ENCODE measurements around the gene TSHZ2. TPM values are rescaled to one million over a fixed set of nuclear protein-coding genes. Genes with fewer than 3 reads are reported as not detected.

TSHZ2 gene
- total and polyA plus RNA-seq, 4 donors, result 0.93 to 8.8 (median 3.8) TPM

- H3K36me3 ChIP-seq (ENCODE audit: control insufficient read depth in 4 of 4, insufficient read depth in 4 of 4, low read length in 4 of 4), result no peaks in the 10 kb centered on the region
- H3K27ac ChIP-seq (ENCODE audit: low read depth in 1 of 2, low read length in 1 of 2), result no peak overlapping the region
- 76 to 83% methylated on average over 8 of the region's 8 CpGs for WGBS, 2 donors
- DNase-seq (no peak), ATAC-seq (ENCODE audit: insufficient read depth, low FRiP score) (no peak)
- H3K27me3 ChIP-seq (ENCODE audit: control insufficient read depth in 3 of 3, insufficient read depth in 3 of 3, low read length in 2 of 3), result no peaks in the 10 kb centered on the region
- peaks cover 0 to 40% (median 15%) of the 10 kb centered on the region in 5 donors for H3K4me1 ChIP-seq (ENCODE audit: control insufficient read depth in 5 of 5, insufficient read depth in 5 of 5, low read length in 5 of 5)
- no peak for TF ChIP-seq CTCF (IDR thresholded peaks at IDR 0.05; ENCODE audit: control extremely low read depth, extremely low read depth)
- H3K4me3 ChIP-seq, result no peak overlapping the region
- no peak overlapping the region for H3K9ac ChIP-seq (ENCODE audit: insufficient read depth in 1 of 2, low read length in 2 of 2)
- H3K9me3 ChIP-seq (ENCODE audit: control insufficient read depth in 4 of 4, insufficient read depth in 3 of 4, low read length in 3 of 4), result peaks cover 0 to 4% (median 2%) of the 10 kb centered on the region in 4 donors
Measured at GRCh38 chr20:53071833-53072232, 99.7 kb downstream of the TSHZ2 start.

DNA sequence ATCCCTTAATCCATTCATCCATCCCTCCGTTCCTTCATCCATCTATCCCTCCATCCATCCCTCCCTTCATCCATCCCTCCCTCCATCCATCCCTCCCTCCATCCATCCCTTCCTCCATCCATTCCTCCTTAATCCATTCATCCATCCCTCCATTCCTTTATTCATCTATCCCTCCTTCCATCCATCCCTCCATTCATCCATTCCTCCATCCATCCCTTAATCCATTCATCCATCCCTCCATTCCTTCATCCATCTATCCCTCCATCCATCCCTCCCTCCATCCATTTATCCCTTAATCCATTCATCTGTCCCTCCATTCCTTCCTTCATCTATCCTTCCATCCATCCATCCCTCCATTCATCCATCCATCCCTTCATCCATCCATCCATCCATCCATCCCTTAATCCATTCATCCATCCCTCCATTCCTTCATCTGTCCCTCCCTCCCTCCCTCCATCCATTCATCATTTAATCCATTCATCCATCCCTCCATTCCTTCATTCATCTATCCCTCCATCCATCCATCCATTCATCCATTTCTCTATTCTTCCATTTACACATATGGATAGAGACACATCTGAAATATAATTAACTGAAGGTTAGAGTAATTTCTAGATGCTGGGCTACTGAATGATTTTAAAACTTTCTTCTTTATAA lies 100.9 kb downstream of the TSHZ2 start:
- no peak for TF ChIP-seq CTCF (IDR thresholded peaks at IDR 0.05; ENCODE audit: control extremely low read depth, extremely low read depth)
- DNase-seq (no peak), ATAC-seq (ENCODE audit: insufficient read depth, low FRiP score) (no peak)
- no peak overlapping the region for H3K4me3 ChIP-seq
- H3K36me3 ChIP-seq (ENCODE audit: control insufficient read depth in 4 of 4, insufficient read depth in 4 of 4, low read length in 4 of 4), result no peaks in the 10 kb centered on the region
- H3K9ac ChIP-seq (ENCODE audit: insufficient read depth in 1 of 2, low read length in 2 of 2), result no peak overlapping the region
- no peaks in the 10 kb centered on the region for H3K9me3 ChIP-seq (ENCODE audit: control insufficient read depth in 4 of 4, insufficient read depth in 3 of 4, low read length in 3 of 4)
- no peak overlapping the region for H3K27ac ChIP-seq (ENCODE audit: low read depth in 1 of 2, low read length in 1 of 2)
- H3K4me1 ChIP-seq (ENCODE audit: control insufficient read depth in 5 of 5, insufficient read depth in 5 of 5, low read length in 5 of 5), result peaks cover 0 to 46% (median 15%) of the 10 kb centered on the region in 5 donors
- H3K27me3 ChIP-seq (ENCODE audit: control insufficient read depth in 3 of 3, insufficient read depth in 3 of 3, low read length in 2 of 3), result no peaks in the 10 kb centered on the region
- 91 to 95% methylated on average over 1 of the region's 1 CpG for WGBS, 2 donors

GRCh38 chr20:53073636-53074415 lies 101.7 kb downstream of the TSHZ2 start:
- no peak overlapping the region for H3K4me3 ChIP-seq
- peaks cover 0 to 52% (median 15%) of the 10 kb centered on the region in 5 donors for H3K4me1 ChIP-seq (ENCODE audit: control insufficient read depth in 5 of 5, insufficient read depth in 5 of 5, low read length in 5 of 5)
- ATAC-seq (ENCODE audit: insufficient read depth, low FRiP score), result no peak
- no peaks in the 10 kb centered on the region for H3K9me3 ChIP-seq (ENCODE audit: control insufficient read depth in 4 of 4, insufficient read depth in 3 of 4, low read length in 3 of 4)
- H3K36me3 ChIP-seq (ENCODE audit: control insufficient read depth in 4 of 4, insufficient read depth in 4 of 4, low read length in 4 of 4), result no peaks in the 10 kb centered on the region
- TF ChIP-seq CTCF (IDR thresholded peaks at IDR 0.05; ENCODE audit: control extremely low read depth, extremely low read depth), result no peak
- no peak overlapping the region for H3K9ac ChIP-seq (ENCODE audit: insufficient read depth in 1 of 2, low read length in 2 of 2)
- WGBS, 2 donors, result 90 to 95% methylated on average over 4 of the region's 4 CpGs
- no peak for DNase-seq
- no peaks in the 10 kb centered on the region for H3K27me3 ChIP-seq (ENCODE audit: control insufficient read depth in 3 of 3, insufficient read depth in 3 of 3, low read length in 2 of 3)
- no peak overlapping the region for H3K27ac ChIP-seq (ENCODE audit: low read depth in 1 of 2, low read length in 1 of 2)
